ENCODE data around the gene GABRD.

Gene GABRD

GRCh38 chr1:2041305-2041704, 22.2 kb downstream of the GABRD start:
- DNase-seq, result no peak

DNA sequence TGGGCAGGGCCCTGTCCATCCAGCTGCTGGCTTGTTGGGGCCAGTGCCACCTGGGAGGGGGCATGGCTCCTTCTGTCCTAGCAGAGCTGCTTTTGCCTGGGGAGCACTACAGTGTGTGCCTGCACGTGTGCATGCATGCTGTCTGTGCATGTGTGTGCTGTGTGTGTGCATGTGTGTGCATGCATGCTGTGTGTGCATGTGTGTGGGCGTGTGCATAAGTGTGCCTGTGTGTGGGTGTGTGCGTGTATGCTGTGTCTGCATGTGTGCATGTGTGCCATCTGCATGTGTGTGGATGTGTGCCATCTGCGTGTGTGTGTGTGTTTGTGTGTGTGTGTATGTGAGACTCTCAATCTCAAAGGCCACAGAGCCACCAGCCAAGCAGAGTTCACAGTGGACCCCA, 22.7 kb downstream of the GABRD start:
- DNase-seq, result no peak

GRCh38 chr1:2042830-2043773, 24.0 kb downstream of the GABRD start:
- no peak for DNase-seq

GRCh38 chr1:2043886-2044285, 24.7 kb downstream of the GABRD start:
- DNase-seq, result no peak

DNA sequence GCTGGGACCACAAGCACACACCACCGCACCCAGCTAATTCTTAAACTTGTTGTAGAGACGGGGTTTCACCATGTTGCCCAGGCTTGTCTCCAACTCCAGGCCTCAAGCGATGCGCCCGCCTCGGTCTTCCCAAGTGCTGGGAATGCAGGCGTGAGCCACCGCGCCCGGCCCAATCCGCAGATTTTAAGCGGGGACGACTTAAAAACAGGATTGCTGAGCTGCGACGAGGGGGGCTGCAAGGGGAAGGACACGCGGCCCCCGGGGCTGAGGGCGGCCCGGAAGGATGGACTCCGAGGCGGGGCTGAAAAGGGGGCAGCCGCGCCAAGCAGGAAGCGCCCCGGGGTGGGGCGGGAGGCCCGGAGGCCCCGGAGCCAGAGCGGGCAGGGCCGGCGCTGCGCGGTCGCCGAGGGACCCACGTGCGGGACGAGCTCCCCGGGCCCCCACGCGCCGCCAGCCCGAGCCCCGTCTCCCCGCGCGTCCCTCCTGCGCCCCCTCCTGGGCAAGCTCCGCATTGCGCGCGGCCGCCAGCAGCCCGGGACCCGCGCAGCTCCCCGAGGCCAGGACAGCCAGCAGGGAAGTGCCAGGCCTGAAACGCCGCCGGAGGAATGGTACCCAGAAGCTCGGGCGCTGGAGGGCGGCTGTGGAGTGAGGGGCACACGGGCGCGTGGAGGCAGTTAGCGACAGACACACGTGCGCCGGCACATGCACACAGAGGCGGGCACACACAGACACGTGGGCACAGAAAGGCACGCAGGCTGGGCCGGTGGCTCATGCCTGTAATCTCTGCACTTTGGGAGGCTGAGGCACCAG, 25.6 kb downstream of the GABRD start:
- DNase-seq, result peak; percentile 15

GRCh38 chr1:2045468-2046173, 26.5 kb downstream of the GABRD start:
- no peak for DNase-seq

GRCh38 chr1:2046174-2046917, 27.2 kb downstream of the GABRD start:
- DNase-seq, result no peak

DNA sequence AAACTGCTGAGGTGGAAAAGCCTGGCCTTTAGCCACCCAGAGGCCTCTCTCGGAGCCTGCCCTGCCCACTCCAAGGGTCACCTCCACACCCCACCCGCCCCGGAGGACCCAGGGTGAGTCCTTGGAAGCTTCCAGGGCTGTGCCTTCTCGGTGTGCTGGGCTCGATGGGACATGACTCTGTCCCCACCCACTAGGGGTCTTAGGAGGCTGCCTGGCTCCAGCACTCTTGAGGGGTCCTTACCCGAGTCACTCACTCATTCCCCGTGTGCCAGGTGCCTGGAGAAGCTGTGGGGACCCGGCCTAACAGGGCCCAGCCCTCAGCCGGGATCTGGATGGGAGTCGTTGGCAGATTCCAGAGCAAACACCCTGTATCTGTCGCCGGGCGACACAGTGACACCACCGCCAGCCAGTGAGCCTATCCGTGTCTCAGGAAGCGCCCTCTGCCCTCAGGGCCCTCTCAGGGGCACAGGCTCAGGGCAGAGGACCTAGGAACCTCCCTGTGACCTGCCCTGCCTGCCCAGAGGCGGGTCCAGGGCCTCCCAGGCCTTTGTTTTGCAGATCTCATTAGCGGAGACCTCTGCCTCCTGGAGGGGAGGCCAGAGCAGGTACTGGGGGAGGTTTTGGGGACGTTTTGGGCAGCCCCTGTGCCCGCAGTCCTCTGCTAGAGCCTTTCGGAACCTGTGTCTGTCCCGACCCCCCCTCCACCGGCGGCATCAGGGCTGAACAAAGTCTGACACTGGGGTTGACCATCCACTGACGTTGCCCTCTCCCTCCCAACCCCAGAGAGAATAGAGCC, 28.0 kb downstream of the GABRD start:
- no peak for DNase-seq

- no peak for DNase-seq
Observed at GRCh38 chr1:2047749-2048729, 28.9 kb downstream of the GABRD start.

DNA sequence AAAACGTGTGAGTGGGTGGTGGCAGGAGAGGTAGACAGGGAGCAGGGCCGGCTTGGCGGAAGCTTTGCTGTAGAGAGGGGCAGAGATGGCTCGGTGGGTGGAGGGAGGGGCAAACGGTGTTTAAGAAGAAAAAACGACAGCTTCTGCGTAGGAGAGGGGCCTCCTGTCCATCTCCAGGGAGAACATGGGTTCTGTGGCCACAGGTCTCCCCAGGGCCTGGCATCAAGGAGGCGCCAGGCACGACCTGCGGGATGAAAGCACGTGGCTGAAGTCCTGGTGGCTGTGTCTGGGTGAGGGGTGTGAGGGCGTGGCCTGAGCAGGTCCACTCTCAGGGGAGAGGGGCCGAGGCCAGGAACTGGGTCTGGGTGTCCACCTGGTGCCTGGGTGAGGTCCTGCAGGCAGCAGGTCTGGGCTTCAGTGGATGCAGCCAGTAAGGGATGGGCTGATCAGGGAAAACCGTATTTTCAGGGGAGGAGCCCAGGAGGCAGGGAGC, 30.1 kb downstream of the GABRD start:
- no peak for DNase-seq

DNA sequence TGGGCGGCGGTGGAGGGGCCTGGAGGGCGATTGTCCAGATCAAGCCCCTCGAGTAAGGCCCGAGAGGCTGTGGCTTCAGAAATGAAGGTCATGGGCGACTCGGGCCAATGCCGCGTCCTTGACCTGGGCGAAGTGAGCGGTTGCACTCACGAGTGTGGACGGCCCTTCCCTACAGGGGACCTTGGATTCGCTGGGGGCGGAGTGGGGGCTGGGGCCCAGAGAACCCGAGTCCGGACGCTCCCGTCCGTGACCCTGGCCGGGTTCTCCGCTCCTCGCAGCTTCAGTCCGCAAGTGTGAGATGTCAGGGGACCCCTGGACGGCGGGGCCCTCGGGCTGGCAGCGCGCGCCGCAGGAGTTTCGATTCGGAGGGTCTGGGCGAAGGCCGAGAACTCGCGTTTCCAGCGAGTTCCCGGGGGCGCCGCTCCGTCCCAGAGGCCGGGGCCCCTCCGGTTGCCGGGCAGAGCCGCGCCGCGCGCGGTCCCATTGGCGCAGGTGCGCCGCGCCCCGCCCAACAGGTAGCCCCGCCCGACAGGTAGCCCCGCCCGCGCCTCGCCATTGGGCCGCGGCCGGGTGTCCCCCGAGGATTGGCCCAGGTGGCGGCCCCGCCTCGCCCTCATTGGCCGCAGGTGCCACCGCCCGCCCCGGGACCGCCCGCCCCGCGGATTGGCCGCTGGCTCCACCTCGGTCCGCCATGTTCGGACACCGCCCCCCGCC, 30.7 kb downstream of the GABRD start, which contains the start of gene PRKCZ:
Gene PRKCZ (plus strand): TSS at position 694 of the 714 bp plus-strand sequence. CDS start 220 bp downstream, outside the sequence.
- DNase-seq, result no peak

- no peak for DNase-seq
Observed at GRCh38 chr1:2050461-2050792, 31.3 kb downstream of the GABRD start.

GRCh38 chr1:2050793-2051682, 31.9 kb downstream of the GABRD start:
- DNase-seq, result no peak

DNA sequence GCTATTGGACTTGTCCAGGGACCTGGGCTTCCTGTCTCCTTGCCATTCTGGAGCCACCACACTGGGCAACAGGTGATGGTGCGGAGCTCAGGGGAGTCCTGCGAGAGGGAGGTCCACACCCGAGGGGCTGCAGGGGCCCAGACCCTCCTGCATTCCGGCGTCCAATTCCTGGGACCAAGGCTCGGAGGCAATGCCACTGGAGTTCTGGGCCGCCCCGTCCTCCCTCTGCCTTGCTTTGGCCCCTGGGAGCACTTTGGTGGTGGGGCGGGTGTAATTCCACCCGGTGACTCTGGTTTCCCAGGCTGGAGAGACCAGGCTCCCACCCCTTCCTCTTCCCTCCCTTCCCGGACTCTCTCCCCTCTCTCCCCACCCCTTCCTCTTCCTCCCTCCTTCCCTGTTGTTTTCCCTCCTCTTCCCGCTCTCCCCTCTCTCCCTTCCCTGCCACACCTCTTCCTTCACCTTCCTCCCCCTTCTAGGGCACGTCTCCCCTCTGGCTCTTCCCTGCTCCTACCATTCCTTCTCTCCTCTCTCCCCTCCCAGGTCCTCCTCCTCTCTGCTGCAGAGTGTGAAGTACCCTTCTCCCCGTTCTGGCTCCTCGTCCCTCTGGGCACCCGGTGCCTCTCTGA, 33.0 kb downstream of the GABRD start:
- DNase-seq, result no peak

DNA sequence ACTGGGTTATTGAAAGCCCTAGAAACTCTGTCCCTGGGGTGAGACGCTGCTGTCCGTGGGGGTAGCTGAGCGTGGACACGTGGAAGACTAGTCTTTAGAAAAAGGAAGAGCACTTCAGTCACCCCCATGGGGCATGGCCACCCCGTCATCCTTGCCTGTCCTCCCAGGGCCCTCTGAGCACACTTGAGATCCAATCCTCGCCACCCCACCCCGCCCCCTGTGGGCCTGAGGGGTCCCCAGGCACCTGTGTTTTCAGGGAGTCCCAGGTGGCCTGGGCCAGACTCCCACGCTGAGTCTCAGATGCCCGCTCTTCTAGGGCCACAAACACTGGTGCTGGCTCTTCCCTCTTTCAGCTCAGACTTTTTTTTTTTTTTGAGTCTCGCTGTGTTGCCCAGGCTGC, 33.6 kb downstream of the GABRD start:
- no peak for DNase-seq

GRCh38 chr1:2053217-2053616, 34.1 kb downstream of the GABRD start:
- no peak for DNase-seq

DNA sequence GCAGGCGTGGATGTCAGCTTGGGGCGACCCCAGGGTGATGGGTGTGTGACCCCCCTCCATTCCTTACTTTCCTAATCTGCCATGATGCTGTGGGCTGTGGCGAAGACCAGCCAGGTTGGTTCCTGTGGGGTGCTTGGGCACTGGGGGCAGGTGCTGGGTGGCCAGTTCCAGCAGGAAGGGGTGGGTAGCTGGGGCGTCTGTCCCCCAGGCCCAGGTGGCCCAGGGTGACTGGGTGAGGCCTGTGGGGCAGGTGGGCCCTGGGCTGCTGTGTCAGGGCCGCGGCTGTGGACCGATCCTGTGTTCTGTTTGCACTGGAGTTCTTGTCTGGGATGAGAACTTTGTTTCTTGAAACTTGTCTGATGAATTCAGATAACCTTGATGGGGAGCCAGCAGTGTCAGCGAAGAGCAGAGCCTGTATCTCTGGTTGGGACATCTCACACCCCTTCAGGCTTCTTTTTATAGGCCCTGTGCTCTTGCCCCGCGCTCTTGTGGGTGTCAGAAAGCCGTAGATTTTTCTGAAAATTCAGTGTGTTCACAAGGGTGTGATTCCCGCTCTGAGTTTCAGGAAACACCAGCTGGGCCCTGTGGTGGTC, 34.7 kb downstream of the GABRD start:
- DNase-seq, result no peak

- DNase-seq, result no peak
Observed at GRCh38 chr1:2054560-2054959, 35.4 kb downstream of the GABRD start.
